Mesothelial cell of epicardium (in vitro differentiated cells): ENCODE data around the gene APOBEC3B. TPM values are rescaled to one million over a fixed set of nuclear protein-coding genes. Genes with fewer than 3 reads are reported as not detected.
"Not testable (repeated sequence)": the region's sequence is repeated elsewhere in the genome, so short reads cannot be mapped to it uniquely, and the experiment has no call there.

Source experiments
- DNase-seq, 2 experiments: peaks; one replicate each; pipeline ENCODE4 v3.0.0; 2021; ENCODE audit warnings: low spot score in 2 of 2; ENCODE audit not compliant: unreplicated experiment in 2 of 2
- H3K27ac Mint-ChIP-seq: 2 replicates; pipeline ENCODE4 v1.8.0; 2021; ENCODE audit warnings: mixed read lengths
- H3K27me3 Mint-ChIP-seq: 2 replicates; pipeline ENCODE4 v1.8.0; 2021; ENCODE audit warnings: low read depth, mixed read lengths
- H3K36me3 Mint-ChIP-seq: 2 replicates; pipeline ENCODE4 v1.8.0; 2021; ENCODE audit warnings: mixed read lengths
- H3K4me1 Mint-ChIP-seq: 2 replicates; pipeline ENCODE4 v1.8.0; 2021; ENCODE audit warnings: mixed read lengths
- H3K4me3 Mint-ChIP-seq: 2 replicates; pipeline ENCODE4 v1.8.0; 2021; ENCODE audit warnings: mild to moderate bottlenecking, moderate library complexity, mixed read lengths
- H3K9me3 Mint-ChIP-seq: 2 replicates; pipeline ENCODE4 v1.8.0; 2021; ENCODE audit warnings: mixed read lengths
- CTCF ChIP-seq: fragments of 200-600 bp; sonication (generic); IDR thresholded peaks from one replicate; pipeline ENCODE4 v1.5.0; 2021; ENCODE audit warnings: antibody characterized with exemption; ENCODE audit not compliant: unreplicated experiment
- total RNA-seq: library from RNA; stranded (reverse); gene quantifications from 3 replicates; pipeline ENCODE4 v1.2.1, GENCODE V29; 2021

The APOBEC3B gene
- total RNA-seq, 1 donor from 2014 or later = 4.3 TPM

GRCh38 chr22:38989466-38989865, 7.3 kb downstream of the APOBEC3B start:
- Mint-ChIP-seq H3K4me3 (no peak overlapping the region), H3K27me3 (no peaks in the 10 kb centered on the region), H3K4me1 (peaks cover 9% of the 10 kb centered on the region), H3K36me3 (no peaks in the 10 kb centered on the region), H3K9me3 (no peaks in the 10 kb centered on the region), H3K27ac (no peak overlapping the region)
- no peak for DNase-seq
- no peak for TF ChIP-seq CTCF

- H3K4me3 Mint-ChIP-seq = not testable (repeated sequence)
Observed at GRCh38 chr22:38992871-38993371, 10.8 kb downstream of the APOBEC3B start.

GRCh38 chr22:38996105-38996504, 14.0 kb downstream of the APOBEC3B start:
- peaks cover 9% of the 10 kb centered on the region for H3K4me1 Mint-ChIP-seq
- peaks cover 4% of the 10 kb centered on the region for H3K9me3 Mint-ChIP-seq
- TF ChIP-seq CTCF = no peak
- no peaks in the 10 kb centered on the region for H3K36me3 Mint-ChIP-seq
- peaks cover 23% of the 10 kb centered on the region for H3K27me3 Mint-ChIP-seq
- no peak overlapping the region for H3K4me3 Mint-ChIP-seq
- DNase-seq = no peak
- no peak overlapping the region for H3K27ac Mint-ChIP-seq

More at GRCh38 chr22:38992871-38993371, 10.8 kb downstream of the APOBEC3B start:
- not testable (repeated sequence) for H3K27me3 Mint-ChIP-seq, DNase-seq, H3K27ac Mint-ChIP-seq, H3K4me1 Mint-ChIP-seq, H3K36me3 Mint-ChIP-seq, H3K9me3 Mint-ChIP-seq

- no peak for DNase-seq
- Mint-ChIP-seq H3K27ac (no peak overlapping the region), H3K36me3 (no peaks in the 10 kb centered on the region), H3K4me1 (peaks cover 9% of the 10 kb centered on the region), H3K9me3 (peaks cover 4% of the 10 kb centered on the region), H3K4me3 (no peak overlapping the region), H3K27me3 (peaks cover 23% of the 10 kb centered on the region)
- no peak for TF ChIP-seq CTCF
Observed at GRCh38 chr22:38997518-38997917, 15.4 kb downstream of the APOBEC3B start.

GRCh38 chr22:39003165-39003638, 21.1 kb downstream of the APOBEC3B start:
- H3K9me3 Mint-ChIP-seq = peaks cover 4% of the 10 kb centered on the region
- peak; percentile 69 for TF ChIP-seq CTCF
- peak in 1 of 2 experiments; percentile 62 for DNase-seq
- H3K27ac Mint-ChIP-seq = peak overlapping the region; percentile 80
- peaks cover 7% of the 10 kb centered on the region for H3K4me1 Mint-ChIP-seq
- no peaks in the 10 kb centered on the region for H3K36me3 Mint-ChIP-seq
- no peak overlapping the region for H3K4me3 Mint-ChIP-seq
- peaks cover 13% of the 10 kb centered on the region for H3K27me3 Mint-ChIP-seq

- Mint-ChIP-seq H3K27ac (no peak overlapping the region), H3K9me3 (peaks cover 3% of the 10 kb centered on the region), H3K27me3 (no peaks in the 10 kb centered on the region), H3K4me1 (peaks cover 17% of the 10 kb centered on the region), H3K4me3 (no peak overlapping the region), H3K36me3 (no peaks in the 10 kb centered on the region)
- DNase-seq = no peak
- TF ChIP-seq CTCF = no peak
Observed at GRCh38 chr22:39007177-39007576, 25.0 kb downstream of the APOBEC3B start.

GRCh38 chr22:39008271-39008850, 26.2 kb downstream of the APOBEC3B start:
- not testable (repeated sequence) for H3K27me3 Mint-ChIP-seq, DNase-seq, H3K27ac Mint-ChIP-seq, H3K36me3 Mint-ChIP-seq, H3K4me3 Mint-ChIP-seq, H3K9me3 Mint-ChIP-seq
- H3K4me1 Mint-ChIP-seq = peaks cover 23% of the 10 kb centered on the region
